HG03045 (cell line): ENCODE data around the gene AKAP13.

Source experiments
- ATAC-seq: cut with Tn5 transposase; IDR thresholded peaks from one replicate; pipeline ENCODE4 v1.9.1; 2021; ENCODE audit warnings: mild to moderate bottlenecking, moderate library complexity; ENCODE audit not compliant: unreplicated experiment

The AKAP13 gene

GRCh38 chr15:85618956-85619491, 238.6 kb downstream of the AKAP13 start:
- ATAC-seq: no peak

- no peak for ATAC-seq
Measured at GRCh38 chr15:85619992-85620689, 239.7 kb downstream of the AKAP13 start.

- no peak for ATAC-seq
Measured at GRCh38 chr15:85620690-85621049, 240.3 kb downstream of the AKAP13 start.

GRCh38 chr15:85621094-85621493, 240.7 kb downstream of the AKAP13 start:
- ATAC-seq: no peak

- ATAC-seq: no peak
Measured at GRCh38 chr15:85622221-85622831, 241.9 kb downstream of the AKAP13 start.

- ATAC-seq: no peak
Measured at GRCh38 chr15:85623315-85624049, 243.1 kb downstream of the AKAP13 start.

- ATAC-seq: no peak
Measured at GRCh38 chr15:85624291-85624801, 243.9 kb downstream of the AKAP13 start.

- ATAC-seq: no peak
Measured at GRCh38 chr15:85625166-85625830, 244.9 kb downstream of the AKAP13 start.

GRCh38 chr15:85625856-85626255, 245.5 kb downstream of the AKAP13 start:
- ATAC-seq: no peak

GRCh38 chr15:85627213-85627935, 247.0 kb downstream of the AKAP13 start:
- no peak for ATAC-seq

GRCh38 chr15:85630311-85630710, 249.9 kb downstream of the AKAP13 start:
- ATAC-seq: no peak

GRCh38 chr15:85631018-85631417, 250.6 kb downstream of the AKAP13 start:
- ATAC-seq: no peak

GRCh38 chr15:85632014-85632413, 251.6 kb downstream of the AKAP13 start:
- ATAC-seq: no peak

GRCh38 chr15:85633859-85634258, 253.5 kb downstream of the AKAP13 start:
- no peak for ATAC-seq

GRCh38 chr15:85636351-85636750, 255.9 kb downstream of the AKAP13 start:
- ATAC-seq: no peak

- ATAC-seq: peak; percentile 56
Measured at GRCh38 chr15:85639752-85640381, 259.5 kb downstream of the AKAP13 start.

GRCh38 chr15:85642065-85642692, 261.8 kb downstream of the AKAP13 start:
- ATAC-seq: no peak

- no peak for ATAC-seq
Measured at GRCh38 chr15:85642693-85643066, 262.3 kb downstream of the AKAP13 start.

- ATAC-seq: peak; percentile 79
Measured at GRCh38 chr15:85646538-85647091, 266.2 kb downstream of the AKAP13 start.
